ENCODE measurements around the gene IRF2BP2.

GRCh38 chr1:234588386-234588785 is 21.6 kb downstream of the IRF2BP2 start:
- TF ChIP-seq CTCF (IDR thresholded peaks at IDR 0.05; ENCODE audit: insufficient read depth, low read depth, low read length) (no peak), EZH2 (IDR thresholded peaks at IDR 0.05; ENCODE audit: insufficient read depth, low read length) (no peak)
